ENCODE measurements around the gene RAPGEF1.
"Not testable (repeated sequence)": the region's sequence is repeated elsewhere in the genome, so short reads cannot be mapped to it uniquely, and the experiment has no call there.

Gene RAPGEF1

DNA sequence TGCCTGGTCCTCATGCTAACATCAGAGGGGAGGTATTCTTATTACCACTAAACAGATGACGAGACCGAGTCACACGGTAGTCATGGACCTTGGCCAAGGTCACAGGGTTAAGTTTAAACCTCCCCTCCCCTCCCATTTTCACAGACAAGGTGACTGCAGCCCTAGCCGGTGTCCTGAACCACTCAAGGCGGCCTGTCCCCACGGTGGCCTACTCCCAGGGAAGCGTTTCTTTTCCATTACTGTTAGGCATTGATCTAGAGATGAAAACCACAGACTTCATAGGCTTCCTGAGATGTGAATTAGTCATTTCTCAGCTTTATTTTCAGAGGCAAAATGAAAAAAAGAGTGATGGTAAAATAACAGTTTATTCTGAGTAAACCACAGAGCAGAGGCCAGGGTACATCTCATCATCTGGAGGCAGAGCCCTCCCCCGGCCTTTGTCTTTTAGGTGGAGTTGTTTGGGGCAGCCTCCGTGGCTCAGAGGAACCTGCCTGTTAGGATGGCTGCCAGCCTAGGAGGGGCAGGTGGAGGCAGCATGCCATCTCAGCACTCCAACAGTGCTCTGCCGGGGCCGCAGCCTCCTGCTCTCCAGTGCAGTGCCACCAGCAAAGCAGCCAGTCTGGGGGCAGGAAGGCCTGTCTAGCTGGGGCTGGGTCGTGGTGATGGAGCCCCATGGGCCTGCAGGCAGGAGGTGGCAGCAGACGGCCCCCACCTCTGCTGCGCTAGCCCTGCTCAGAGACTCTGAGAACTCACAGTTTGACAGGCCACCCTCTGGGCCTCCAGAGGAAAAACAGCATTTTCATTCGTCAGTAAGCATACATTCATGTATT, 71.2 kb downstream of the RAPGEF1 start:
- DNase-seq = no peak

DNA sequence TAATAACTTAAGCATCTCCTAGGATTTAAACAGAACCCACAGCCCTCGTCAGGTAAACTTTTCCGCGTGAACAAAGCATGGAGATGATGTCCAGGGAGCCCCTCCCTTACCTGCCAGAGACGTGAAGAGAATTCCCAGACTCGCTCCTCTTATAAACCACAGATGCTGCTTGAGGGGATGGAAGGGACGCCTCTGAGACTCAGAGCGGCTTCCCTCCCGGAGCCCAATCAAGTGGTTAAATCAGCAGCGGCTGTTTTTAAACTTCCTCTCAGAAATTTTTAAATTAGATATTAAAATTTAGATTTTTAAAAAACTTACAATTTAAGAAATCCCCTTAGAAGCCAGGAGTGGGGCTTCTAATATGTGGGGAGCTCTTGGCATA, 71.8 kb downstream of the RAPGEF1 start:
- DNase-seq = no peak

DNA sequence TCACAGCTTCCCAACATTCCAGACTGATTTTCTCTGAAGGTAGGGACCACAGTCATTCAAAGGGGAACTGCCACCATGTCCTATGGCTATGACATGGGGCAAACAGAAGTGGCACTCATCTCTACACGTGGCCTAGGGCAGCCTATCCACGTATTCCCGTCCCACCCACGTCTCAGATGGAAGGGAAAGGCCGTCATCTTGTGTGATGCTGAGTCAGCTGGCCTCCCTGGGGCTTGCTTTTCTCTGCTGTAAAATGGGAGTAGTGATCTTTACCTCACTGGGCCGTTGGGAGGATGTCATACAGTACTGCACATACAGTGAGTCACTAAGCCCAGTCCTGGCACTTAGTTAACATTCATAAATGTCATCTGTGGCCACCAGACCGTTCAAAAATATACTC, 72.3 kb downstream of the RAPGEF1 start:
- DNase-seq = no peak

DNA sequence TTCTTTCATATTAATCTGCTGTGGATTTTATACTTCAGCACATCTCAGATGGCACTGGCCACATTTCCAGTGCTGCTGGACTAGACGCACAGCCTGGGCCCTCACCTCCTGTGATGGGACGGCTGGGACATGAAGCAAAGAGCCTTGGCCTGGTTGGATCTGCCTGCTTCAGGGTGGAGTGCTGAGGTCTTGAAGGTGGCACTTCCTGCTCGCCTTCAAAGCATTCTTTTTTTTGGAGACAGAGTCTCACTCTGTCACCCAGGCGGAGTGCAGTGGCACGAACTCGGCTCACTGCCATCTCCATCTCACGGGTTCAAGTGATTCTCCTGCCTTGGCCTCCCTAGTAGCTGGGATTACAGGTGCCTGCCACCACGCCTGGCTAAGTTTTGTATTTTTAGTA, 73.1 kb downstream of the RAPGEF1 start:
- DNase-seq = no peak

DNA sequence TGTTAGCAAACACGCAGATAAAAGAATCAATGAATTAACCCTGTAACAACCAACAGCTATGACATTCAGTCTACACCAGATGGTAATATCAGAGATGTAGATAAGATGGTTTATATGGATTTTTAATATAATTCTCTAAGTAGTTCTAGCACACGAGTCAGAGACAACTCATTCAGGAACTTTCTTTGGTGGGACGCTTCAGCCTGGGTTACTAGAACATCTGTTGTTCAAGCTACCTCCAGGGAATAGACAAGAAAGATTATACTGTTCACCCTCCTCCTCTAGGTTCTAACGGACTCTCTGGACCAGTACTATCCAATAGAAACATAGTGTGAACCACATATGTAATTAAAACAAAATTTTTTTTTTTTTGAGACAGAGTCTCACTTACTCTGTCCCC, 73.8 kb downstream of the RAPGEF1 start:
- no peak for DNase-seq

DNA sequence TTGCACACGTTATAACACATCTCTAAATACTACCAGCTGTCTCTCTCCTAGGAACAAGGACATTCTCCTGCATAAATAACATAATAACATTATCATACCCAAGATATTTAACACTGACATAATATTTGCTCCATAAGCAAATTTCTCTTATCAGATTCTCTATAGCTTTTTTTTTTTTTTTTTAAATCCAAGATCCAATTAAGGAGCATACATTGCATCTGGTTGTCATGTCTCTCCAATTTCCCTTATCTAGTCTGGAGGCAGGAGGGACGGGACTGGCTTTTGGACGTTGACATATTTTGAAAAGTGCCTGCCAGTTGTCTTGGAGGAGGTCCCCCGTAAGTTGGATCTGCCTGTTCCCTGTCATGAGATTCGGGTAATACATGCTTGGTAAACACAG, 76.6 kb downstream of the RAPGEF1 start:
- DNase-seq = no peak

DNA sequence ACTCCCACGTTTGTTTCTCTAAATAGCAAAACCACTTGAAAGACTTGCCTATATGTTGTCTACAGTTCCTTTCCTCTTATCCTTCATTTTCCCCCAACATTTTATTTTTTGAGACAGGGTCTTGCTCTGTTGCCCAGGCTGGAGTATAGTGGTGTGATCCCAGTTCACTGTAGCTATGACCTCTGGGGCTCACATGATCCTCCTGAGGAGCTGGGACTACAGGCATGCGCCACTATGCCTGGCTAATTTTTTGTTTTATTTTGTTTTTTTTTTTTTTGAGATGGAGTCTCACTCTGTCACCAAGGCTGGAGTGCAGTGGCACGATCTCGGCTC, 77.6 kb downstream of the RAPGEF1 start:
- not testable (repeated sequence) for DNase-seq

DNA sequence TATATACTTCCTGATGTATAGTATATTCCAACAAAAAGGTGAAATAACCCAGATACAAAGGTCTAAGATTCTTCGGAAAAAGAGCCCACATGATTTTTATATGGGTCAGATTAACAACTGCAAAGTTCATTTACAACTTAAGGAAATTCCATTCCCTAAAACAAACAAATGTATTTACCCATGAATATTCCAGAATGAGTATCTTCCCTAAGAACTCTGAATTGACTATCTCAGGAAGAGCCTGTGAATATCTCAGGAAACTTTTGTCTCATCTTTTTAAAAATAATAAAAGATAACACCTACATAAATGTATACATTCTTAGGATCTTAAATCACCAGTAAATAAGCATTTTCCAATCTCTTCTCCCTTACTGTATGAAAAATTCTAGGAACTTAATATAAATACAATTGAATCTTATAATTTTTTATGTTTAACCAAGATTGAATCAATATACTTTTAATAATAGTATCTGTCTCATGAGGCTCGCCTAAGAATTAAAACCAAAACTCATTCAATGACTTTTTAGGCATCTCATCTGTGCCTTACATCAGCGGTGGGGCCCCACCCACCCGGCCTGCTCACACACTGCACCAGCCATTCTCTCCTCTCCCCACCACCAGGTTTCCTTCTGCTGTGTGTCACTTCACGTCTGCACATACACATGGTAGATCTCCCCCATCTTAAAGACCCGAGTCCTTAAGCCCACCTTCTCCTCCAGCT, 78.1 kb downstream of the RAPGEF1 start:
- DNase-seq = no peak

DNA sequence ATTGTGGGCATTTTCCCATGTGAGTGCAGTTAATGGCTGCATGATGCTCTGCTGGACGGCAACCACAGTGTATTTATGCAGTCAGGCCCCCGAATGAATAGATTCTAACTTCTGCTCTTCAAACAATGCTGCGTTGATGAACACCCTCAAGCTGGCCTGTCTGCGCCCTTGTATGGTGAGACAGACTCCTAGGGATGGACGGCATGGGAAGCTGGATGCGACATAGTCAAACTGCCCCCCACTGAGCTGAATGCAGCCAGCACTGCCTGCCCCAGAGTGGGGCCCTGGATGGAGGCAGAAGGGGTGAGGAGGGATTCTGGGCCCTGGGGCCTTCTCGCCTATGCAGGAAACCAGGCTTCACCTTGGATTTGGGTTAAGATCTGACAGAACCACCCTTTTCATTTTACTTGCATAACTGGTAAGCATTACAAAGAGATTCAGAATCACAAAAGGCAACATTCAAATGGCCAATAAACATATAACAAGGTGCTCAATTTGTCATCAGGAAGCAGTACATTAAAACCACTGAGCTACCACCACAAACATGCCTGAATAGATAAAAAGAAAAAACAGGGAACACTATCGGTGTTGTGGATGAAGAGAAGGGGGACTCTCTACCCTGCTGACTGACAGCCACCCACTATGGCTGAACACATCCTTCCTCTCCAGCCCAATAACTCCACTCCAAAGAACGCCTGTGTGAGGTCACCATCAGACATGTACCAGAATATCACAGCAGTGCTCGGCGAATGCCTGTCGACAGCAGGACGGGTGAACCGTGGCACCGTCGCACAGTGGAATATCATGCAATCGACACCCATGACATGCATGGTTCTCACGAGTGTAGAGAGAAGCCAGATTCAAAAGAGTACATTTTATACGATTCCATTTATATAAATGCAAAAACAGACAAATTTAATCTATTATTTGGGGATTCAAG, 79.1 kb downstream of the RAPGEF1 start:
- DNase-seq = no peak

DNA sequence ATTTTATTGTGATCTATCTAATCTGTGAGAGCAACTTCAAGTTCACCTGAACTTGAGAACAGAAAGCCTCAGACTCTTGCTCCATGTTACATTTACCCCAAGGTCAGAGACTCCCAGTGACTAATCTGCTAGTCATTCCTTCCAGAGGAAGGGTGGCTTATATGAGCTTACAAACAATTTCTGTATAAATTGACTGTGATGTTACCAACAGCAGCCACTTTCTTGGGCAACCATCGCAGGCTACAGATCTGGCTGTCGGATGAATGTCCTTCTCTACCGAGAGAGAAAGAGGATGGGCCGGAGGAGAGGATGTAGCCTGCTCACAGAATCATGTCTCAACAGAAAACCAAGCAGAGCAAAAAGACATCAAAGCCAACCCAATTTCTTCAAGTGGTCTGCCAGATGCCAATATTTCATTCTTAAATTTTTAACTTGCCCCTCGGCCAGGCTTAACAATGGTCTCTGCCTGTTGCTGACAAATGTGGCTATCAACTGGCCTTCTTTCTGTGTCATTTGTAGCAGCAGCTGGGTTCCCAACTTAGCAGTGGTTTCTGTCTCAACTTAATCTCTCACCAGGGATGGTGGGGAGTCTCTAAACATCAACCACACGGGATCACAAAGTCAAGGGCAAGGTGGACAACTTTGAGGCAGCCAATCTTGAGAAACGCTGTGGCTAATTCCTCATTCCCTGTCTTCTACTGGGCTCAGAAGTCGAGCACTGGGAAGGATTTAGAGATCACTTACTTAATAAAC, 81.3 kb downstream of the RAPGEF1 start:
- DNase-seq = no peak

DNA sequence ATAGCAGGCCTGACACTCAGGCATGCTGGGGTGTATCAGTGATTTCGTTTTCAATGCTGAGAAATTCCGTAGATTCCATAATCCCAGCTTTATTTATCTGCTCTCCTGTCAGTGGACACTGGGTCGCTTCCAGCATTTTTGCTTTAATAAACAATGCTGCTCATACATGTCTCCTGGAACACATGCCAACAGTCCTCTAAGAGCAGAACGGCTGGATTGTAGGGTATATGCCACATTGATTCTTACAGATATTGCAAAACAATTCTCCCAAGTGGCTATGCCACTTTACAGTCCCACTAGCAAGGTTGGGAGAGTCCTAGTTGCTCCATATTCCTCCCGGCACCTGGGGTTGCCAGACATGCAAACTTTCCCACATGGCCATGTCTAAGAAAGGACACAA, 81.9 kb downstream of the RAPGEF1 start:
- no peak for DNase-seq

DNA sequence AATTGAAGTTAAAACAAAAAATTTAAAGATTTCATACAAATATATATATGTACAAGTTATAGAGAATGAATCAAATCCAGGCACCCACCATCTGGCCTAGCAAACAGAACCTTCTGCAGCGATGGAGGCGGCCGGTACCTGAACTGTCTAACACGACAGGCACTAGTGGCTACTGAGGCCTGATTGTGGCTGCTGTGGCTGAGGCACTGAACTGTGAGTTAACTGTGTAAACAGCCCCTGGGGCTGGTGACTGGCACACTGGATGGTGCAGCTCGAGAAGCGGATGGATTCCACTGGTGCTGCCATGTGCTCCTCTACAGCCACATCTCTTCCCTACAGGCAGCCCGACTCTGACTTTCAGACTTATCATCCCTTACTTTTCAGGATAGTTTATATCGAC, 82.4 kb downstream of the RAPGEF1 start:
- no peak for DNase-seq

DNA sequence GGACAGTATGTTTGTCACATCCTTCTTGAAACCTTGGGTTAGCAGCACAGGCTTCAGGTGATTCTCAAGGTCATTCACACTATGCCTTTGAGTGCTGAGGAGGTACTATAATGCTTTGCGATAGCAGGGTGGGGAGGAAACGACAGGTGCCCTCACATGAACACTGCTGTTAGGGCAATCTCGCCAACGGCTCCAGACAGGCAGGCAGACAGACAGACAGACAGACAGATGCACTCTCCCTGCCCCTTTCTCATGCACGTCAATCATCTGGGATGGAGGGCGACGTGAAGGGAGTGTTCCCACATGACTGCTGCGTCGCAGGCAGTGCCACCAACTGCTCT, 82.9 kb downstream of the RAPGEF1 start:
- no peak for DNase-seq

DNA sequence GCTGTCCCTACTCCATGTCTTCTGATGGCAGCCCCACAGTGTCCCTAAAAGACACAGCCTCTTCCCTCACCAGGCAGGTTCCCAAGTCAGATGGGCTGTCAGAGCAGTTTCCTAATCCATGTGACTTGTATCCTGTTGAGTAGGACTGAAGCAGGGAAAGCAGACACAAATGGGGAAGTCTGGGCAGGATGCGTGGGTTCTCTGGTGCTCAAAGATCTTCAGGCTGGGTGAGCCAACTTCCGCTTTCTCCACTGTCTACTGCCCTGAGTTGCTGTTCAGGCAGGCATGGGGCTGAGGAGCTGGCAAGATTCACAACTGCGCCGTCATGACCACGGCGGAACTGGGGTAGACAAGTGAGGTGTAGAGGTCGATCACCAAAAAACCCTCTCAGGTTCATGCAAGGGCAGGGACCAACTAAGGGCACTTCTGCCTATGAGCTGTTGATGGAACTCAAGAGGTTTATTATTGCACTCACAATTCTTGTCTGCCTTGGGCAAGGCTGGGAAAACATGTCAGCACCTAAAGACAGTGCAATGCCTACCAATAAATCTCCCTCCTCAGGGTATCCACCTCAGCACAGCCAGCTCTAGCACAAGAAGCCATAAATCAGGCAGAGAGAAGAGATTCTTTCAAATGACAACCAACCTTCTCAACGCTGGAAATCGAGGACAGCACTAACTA, 83.4 kb downstream of the RAPGEF1 start:
- no peak for DNase-seq

DNA sequence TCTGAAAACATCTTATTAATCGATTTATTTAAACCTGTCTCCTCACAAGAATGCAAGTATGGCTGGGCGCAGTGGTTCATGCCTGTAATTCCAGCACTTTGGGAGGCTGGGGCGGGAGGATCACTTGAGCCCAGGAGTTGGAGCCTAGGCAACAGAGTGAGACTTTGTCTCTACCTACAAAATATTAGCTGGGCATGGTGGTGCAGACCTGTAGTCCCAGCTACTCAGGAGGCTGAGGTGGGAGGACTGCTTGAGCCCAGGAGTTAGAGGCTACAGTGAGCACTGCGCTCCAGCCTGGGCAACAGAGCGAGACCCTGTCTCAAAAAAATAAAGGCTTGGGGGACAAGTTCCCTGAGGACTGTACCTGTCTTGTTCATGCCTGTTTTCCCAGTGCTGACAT, 85.5 kb downstream of the RAPGEF1 start:
- not testable (repeated sequence) for DNase-seq

DNA sequence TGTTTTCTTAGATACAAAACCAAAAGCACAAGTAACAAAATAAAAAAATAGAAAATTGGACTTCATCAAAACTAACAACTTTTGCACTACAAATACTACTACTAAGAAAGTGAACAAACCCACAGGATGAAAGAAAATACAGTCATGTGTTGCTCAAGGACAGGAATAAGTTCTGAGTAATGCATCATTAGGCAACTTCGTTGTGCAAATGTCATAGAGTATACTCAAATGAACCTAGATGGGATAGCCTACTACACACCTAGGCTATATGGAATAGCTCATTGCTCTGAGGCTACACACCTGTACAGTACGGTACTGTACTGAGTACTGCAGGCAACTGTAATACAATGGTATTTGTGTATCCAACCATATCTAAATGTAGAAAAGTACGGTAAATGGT, 88.3 kb downstream of the RAPGEF1 start:
- no peak for DNase-seq

DNA sequence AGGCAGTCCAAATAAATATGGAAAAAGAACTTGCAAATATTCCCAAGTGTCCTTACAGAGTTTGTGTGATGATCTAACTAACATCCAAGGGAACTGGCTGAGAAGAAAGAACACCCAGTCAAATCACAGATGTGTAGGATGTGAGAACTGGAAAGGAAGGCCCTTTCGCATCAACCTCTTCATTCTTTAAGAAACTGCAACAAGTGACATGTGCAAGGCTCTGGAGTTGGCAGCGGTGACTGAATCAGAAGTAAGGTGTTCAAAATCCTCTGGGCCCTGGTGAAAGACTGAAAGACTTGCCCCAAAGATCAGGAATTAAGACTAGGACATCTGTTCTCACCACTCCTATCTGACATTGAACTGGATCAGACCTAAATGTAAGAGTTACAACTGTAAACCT, 88.7 kb downstream of the RAPGEF1 start:
- DNase-seq = no peak

DNA sequence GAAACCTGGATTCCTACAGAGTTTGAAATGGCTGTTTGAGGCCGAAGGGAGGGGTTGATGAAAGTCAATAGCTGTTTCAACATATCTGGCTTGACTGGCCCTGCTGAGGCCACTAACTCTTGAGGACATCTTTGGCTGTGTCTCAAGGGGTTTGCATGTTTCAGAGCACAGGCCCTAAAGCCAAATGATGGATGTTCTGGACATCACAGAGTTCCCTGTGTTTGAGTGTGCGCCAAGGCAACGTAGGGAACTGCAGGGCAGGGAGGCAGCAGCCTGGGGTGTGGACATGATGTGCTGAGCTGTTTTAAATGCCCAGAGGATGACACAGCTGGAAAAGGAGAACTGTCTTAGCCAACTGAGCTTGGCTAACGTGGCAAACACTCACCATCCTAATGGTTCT, 89.6 kb downstream of the RAPGEF1 start:
- DNase-seq = no peak

DNA sequence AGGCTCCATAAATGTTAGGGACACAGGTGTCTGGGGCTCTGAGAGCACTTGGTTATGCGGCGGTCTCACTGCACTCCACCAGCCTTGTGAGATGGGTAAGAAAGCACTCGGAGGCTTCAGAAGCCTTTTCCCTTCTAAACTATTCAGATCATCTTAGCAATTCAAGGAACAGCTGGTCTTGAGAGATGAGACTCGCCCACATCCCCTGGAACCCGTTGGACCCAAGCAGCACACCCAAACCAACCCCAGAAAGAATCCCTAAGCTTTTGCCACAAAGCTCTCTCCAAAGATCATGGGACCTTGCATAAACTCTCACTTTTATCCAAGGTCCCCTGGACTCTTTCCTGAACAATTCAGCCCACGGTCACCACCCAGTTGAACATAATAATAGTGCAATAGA, 90.2 kb downstream of the RAPGEF1 start:
- DNase-seq = no peak

DNA sequence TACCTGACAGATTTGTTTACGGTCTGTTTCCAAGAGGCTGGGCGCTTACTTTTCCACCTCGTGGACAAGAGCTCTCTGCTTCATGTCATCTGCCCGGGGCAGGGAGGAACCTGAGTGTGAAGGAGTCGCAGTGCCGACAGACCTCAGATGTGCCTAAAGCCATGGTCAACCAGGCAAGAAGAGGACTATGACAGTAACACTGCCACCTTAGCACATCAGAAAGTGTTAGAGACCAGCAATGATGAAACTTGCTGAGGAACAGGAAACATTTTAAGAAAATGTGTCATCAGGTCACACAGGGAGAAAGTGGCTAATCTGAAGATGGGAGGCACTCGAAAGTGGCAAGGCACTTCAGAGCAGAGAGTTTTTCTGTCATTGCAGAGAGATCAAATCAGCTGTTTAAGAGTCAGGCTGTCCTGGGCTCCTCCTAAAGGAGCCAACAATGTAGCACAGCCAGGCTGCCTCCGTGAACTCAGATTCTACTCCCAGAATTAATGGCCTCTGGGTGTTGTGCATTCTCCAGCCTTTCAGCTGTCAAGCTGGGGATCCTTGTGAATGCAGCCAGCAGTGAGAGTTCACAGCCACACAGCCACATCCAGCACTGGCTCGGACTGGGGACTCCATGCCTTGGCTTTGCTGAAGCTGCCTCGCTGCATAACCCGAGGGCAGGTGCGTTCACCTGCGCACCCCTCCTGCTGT, 94.6 kb downstream of the RAPGEF1 start:
- no peak for DNase-seq

DNA sequence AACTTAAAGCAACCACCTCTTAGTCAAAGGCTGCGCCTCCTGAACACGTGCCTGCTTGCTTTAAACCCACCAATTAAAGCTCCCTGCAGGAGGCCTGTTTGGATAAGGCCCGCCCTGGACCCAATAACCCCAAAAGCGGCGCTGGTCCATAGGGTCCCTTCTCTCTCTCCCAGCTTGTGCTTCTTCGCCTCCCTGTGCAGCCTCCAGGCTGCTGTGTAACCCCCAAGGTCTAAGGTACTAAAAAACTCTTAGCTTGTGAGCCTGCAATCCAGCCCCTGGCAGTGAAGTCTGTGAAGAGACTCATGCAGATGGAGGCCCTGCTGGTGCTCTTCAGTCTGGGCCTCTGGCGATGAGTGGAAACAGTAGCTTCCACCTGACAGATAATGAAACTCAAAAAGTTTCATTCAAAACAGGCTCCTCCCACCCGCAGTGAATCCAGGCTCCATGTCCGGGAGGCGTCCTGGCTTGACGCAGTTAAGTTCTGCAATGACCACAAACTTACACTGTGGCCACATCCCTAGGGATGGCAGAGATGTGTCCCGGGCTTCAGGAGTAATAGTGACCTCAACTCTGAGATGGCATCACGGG, 97.3 kb downstream of the RAPGEF1 start:
- DNase-seq = no peak

All from NCI-H2107 (cell line).